ENCODE data around the gene CAMK2D. TPM values are rescaled to one million over a fixed set of nuclear protein-coding genes. Genes with fewer than 3 reads are reported as not detected.

CAMK2D gene
- total and polyA plus RNA-seq, 4 donors: 10.1 to 31.0 (median 25.6) TPM

DNA sequence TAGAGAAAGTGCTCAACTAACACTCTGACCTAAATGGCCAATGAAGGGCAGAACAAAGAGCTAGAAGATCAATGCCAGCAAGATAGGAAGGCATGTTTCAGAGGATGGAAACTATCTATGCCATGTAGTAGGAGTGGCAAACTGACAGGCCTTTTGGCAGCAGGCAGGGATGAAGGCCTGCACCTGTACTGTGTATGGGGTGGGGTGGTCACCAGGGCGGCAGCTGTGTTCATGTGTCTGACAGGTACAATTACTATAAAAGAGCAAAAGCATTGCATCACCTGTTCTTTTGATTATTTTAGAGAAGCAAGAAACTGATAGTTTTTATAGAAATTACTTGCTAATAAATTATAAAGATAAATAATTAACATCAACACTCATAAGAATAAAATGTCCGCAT is 239.1 kb downstream of the CAMK2D start:
- H3K4me3 ChIP-seq (ENCODE audit: low read depth in 1 of 3, low read length in 3 of 3): no peak overlapping the region
- H3K27me3 ChIP-seq (ENCODE audit: control insufficient read depth in 4 of 4, insufficient read depth in 4 of 4, low read length in 3 of 4): no peaks in the 10 kb centered on the region
- H3K9ac ChIP-seq (ENCODE audit: low read depth in 1 of 2, low read length in 2 of 2): no peak overlapping the region
- 98% methylated on average over 2 of the region's 2 CpGs for WGBS
- no peak overlapping the region for H3K27ac ChIP-seq (ENCODE audit: low read depth in 1 of 2, low read length in 2 of 2)
- TF ChIP-seq EGR1 (IDR thresholded peaks at IDR 0.05; ENCODE audit: low read depth in 2 of 2) (no peak), JUND (IDR thresholded peaks at IDR 0.05) (no peak), RAD21 (IDR thresholded peaks at IDR 0.05) (no peak)
- TF ChIP-seq, protein P1, sequence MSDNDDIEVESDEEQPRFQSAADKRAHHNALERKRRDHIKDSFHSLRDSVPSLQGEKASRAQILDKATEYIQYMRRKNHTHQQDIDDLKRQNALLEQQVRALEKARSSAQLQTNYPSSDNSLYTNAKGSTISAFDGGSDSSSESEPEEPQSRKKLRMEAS (IDR thresholded peaks at IDR 0.05): no peak
- TF ChIP-seq, protein P2, sequence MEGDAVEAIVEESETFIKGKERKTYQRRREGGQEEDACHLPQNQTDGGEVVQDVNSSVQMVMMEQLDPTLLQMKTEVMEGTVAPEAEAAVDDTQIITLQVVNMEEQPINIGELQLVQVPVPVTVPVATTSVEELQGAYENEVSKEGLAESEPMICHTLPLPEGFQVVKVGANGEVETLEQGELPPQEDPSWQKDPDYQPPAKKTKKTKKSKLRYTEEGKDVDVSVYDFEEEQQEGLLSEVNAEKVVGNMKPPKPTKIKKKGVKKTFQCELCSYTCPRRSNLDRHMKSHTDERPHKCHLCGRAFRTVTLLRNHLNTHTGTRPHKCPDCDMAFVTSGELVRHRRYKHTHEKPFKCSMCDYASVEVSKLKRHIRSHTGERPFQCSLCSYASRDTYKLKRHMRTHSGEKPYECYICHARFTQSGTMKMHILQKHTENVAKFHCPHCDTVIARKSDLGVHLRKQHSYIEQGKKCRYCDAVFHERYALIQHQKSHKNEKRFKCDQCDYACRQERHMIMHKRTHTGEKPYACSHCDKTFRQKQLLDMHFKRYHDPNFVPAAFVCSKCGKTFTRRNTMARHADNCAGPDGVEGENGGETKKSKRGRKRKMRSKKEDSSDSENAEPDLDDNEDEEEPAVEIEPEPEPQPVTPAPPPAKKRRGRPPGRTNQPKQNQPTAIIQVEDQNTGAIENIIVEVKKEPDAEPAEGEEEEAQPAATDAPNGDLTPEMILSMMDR (IDR thresholded peaks at IDR 0.05; ENCODE audit: low read depth, low read length, missing input control): no peak
- TF ChIP-seq, protein P3, sequence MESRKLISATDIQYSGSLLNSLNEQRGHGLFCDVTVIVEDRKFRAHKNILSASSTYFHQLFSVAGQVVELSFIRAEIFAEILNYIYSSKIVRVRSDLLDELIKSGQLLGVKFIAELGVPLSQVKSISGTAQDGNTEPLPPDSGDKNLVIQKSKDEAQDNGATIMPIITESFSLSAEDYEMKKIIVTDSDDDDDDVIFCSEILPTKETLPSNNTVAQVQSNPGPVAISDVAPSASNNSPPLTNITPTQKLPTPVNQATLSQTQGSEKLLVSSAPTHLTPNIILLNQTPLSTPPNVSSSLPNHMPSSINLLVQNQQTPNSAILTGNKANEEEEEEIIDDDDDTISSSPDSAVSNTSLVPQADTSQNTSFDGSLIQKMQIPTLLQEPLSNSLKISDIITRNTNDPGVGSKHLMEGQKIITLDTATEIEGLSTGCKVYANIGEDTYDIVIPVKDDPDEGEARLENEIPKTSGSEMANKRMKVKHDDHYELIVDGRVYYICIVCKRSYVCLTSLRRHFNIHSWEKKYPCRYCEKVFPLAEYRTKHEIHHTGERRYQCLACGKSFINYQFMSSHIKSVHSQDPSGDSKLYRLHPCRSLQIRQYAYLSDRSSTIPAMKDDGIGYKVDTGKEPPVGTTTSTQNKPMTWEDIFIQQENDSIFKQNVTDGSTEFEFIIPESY (IDR thresholded peaks at IDR 0.05): no peak
- H3K9me3 ChIP-seq (ENCODE audit: control insufficient read depth in 4 of 4, low read length in 3 of 4): no peaks in the 10 kb centered on the region
- DNase-seq (ENCODE audit: low spot score): no peak
- peaks cover 3 to 7% (median 4%) of the 10 kb centered on the region in 4 donors for H3K36me3 ChIP-seq (ENCODE audit: control insufficient read depth in 4 of 4, insufficient read depth in 3 of 4, low read depth in 1 of 4, low read length in 3 of 4)
- no peaks in the 10 kb centered on the region for H3K4me1 ChIP-seq (ENCODE audit: control insufficient read depth in 4 of 4, insufficient read depth in 4 of 4, low read length in 3 of 4)

DNA sequence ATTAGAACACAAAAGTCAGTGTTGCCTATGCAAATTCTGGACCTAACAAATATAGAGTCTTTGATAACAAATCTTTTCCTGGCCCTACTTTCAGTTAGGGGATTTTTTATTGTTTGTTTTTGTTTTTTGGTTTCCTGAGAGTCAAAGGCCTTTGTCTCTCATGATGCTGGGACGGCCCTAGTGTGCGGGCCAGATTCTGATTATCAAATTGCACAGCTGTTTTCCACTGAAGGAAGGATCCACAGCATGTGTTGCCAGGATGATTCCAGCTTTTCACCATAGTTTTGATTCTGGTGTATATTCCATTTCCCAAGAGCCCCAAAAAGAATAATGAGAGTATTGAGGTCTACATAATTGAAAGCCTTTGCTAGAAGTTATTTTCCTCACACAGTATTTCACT is 248.2 kb downstream of the CAMK2D start:
- Histone ChIP-seq H3K27me3 (ENCODE audit: control insufficient read depth in 4 of 4, insufficient read depth in 4 of 4, low read length in 3 of 4) (no peaks in the 10 kb centered on the region), H3K4me1 (ENCODE audit: control insufficient read depth in 4 of 4, insufficient read depth in 4 of 4, low read length in 3 of 4) (peaks cover 0 to 7% (median 0%) of the 10 kb centered on the region in 4 donors), H3K4me3 (ENCODE audit: low read depth in 1 of 3, low read length in 3 of 3) (no peak overlapping the region), H3K9me3 (ENCODE audit: control insufficient read depth in 4 of 4, low read length in 3 of 4) (no peaks in the 10 kb centered on the region), H3K27ac (ENCODE audit: low read depth in 1 of 2, low read length in 2 of 2) (no peak overlapping the region), H3K36me3 (ENCODE audit: control insufficient read depth in 4 of 4, insufficient read depth in 3 of 4, low read depth in 1 of 4, low read length in 3 of 4) (peaks cover under 1 to 20% (median 12%) of the 10 kb centered on the region in 4 donors), H3K9ac (ENCODE audit: low read depth in 1 of 2, low read length in 2 of 2) (no peak overlapping the region)
- DNase-seq (ENCODE audit: low spot score): no peak
- 90% methylated on average over 2 of the region's 2 CpGs for WGBS
- TF ChIP-seq EGR1 (IDR thresholded peaks at IDR 0.05; ENCODE audit: low read depth in 2 of 2) (no peak), FOXA1 (IDR thresholded peaks at IDR 0.05) (no peak), TAF1 (conservative IDR thresholded peaks at IDR 0.05) (no peak), FOXA2 (IDR thresholded peaks at IDR 0.05) (no peak)
- TF ChIP-seq, protein P2 (IDR thresholded peaks at IDR 0.05; ENCODE audit: low read depth, low read length, missing input control): no peak
- TF ChIP-seq, protein P3 (IDR thresholded peaks at IDR 0.05): no peak
